ENCODE measurements around the gene MRPS26.

GRCh38 chr20:3010985-3011723 is 34.7 kb upstream of the MRPS26 start:
- no peak for TF ChIP-seq CTCF (IDR thresholded peaks at IDR 0.05 in 4 of 5, conservative IDR thresholded peaks at IDR 0.05 in 1 of 5)
- no peak for TF ChIP-seq POLR2A (IDR thresholded peaks at IDR 0.05)
